Measurements from ENCODE around the gene OR5AC2. TPM values are rescaled to one million over a fixed set of nuclear protein-coding genes. Genes with fewer than 3 reads are reported as not detected.

Gene OR5AC2, protein sequence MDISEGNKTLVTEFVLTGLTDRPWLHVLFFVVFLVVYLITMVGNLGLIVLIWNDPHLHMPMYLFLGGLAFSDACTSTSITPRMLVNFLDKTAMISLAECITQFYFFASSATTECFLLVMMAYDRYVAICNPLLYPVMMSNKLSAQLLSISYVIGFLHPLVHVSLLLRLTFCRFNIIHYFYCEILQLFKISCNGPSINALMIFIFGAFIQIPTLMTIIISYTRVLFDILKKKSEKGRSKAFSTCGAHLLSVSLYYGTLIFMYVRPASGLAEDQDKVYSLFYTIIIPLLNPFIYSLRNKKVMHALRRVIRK
- not detected for polyA plus RNA-seq (2013, experiment 1 of 2; ENCODE audit: insufficient read length)
- not detected for polyA plus RNA-seq (2013, experiment 2 of 2; ENCODE audit: insufficient read length)

DNA sequence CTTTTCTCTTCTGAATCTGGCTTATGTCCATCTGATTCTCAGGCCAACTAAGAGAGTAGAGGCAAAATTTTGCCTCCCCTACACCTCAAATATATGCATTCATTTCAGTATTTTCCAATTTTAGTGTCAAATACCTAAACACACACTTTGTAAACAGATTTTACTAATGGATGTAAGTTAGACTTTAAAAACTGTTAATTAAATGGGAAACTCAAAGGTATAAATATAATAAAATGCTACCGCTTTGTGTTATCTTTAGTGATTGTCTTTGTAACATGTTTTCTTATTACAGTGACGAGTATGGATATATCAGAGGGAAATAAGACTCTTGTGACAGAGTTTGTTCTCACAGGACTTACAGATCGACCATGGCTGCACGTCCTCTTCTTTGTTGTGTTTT lies at the start of gene OR5AC2:
TSS of gene OR5AC2 (plus strand) at position 301 of the 400 bp plus-strand sequence. CDS start at position 301, 0 bp downstream.
- no peak for DNase-seq

DNA sequence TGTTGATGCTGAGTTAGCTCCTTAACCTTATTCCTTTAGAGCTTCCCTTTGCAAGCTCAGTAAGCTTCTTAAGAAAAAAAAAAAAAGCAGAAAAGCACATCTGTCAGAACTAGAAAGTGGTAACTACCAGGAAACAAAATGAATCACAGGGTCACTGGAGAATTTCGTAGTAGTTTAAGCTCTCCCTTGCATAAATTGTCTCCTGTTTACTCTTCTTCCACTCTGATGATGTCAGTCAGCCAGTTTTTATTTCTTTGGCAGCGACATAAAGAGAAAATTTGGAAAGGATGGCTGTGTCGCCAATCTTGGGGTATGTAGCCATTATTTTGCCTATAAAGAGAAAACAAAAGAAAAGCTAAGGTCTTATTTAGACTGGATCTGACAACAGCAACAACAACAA lies 48.7 kb upstream of the OR5AC2 start:
- no peak for DNase-seq

DNA sequence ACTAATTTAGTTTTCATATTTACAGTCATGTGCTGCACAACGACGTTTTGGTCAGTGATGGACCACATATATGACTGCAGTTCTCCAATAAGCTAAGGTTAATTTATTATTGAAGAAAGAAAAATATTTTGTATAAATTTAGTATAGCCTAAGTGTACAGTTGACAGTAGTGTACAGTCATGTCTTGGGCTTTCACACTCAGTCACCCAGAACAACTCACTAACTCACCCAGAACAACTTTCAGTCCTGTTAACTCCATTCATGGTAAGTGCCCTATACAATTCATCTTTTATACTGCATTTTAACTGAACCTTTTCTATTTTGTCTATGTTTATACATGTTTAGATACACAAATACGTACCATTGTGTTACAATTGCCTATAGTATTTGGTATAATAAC lies 48.1 kb upstream of the OR5AC2 start:
- DNase-seq = no peak

DNA sequence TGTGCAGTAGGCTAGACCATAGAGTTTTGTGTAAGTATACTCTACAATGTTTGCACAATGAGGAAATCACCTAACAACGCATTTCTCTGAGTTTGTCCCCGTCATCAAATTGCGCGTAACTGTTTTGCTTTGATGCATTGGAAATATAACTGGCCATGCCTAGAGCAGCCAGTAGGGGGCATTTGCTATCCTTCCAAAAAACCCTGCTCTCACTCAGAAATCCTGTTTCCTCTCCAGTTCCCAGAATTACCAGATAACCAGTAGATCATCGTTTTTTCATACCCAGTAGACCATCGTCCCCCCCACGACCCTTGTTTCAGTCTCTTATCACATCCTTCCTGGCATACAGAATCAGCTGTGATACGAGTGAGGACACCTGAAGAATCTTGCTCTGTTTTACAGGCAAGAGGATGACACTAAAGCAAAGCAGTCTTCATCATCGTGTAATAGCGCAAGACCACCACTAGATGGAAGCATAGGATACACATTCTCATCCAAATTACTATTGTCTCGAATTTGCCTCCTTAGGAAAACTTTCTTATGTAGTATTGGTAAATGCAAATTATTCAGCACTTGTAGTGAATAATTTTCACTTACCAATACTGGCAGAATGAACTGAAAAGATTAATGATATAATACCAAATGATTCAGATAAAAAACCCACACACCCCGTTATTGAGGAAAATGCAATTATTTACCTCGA lies 47.5 kb upstream of the OR5AC2 start:
- DNase-seq = peak; percentile 80

DNA sequence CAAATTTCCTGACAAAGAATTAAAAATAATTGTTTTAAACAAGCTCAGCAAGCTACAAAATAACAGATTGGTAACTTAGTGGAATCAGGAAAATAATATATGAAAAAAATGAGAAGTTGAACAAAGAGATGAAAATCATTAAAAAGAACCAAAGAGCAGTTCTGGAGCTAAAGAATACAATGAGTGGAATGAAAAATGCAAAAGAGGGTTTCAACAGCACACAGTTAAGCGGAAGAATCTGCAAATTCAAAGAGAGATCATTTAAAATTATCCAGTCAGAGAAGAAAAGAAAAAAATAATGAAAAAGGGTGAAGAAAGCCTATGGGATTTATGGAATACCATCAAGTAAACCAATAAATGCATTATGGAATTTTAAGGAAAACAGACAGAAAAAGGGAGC lies 45.6 kb upstream of the OR5AC2 start:
- DNase-seq = no peak

DNA sequence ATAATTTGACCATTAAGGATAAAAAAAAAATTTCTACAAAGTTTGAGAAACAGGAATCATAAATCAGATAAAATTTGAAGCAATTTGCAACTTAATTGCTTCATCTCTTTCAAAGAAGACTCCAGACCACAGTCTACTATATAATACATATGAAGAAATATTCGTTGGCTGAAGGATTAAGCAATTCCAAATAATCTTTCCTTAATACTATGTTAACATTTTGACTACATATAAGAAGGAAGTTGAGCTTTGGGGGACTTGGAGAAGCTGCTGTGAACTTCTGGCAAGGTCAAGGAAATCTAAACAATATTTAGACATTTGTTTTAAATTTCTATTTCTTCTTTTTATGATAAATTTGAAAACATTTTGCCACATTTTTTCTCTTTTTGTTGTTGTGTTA lies 38.4 kb upstream of the OR5AC2 start:
- DNase-seq = no peak

DNA sequence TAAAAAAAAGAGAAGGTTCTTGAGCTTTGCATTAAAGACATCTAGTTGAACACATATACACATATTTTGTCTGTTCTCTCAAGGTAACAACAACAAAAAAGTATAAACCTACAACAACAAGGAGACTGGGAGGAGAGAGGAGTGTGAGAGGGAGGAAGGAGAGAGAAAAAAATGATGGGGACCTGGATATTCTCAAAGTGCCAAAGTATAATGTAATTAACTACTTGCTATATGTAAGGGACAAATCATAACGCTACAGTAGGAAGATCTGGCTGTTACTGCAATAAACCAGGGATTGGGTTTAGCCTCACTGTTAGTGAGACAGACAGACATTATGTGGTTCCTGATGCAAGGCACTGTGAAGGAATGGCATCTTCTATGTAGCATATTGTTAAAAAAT lies 37.7 kb upstream of the OR5AC2 start:
- DNase-seq = no peak

DNA sequence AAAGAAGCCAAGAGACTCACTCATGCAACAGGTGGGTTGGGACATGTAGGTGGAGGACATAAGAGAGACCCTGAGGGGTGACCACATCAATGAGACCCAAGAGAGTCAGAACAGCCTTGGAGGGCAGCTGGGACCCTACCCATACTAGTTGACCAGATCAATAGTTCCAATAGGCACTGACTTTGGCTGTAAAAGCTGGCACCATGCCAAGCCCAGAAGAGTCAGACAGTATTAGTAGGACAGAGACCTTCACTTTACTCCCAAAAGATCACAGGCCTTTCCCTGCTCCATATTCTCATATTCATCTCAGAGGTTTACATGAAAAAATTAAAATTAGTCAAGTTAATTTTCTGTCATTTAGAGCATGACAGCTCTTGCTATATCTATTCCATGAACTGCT lies 30.9 kb upstream of the OR5AC2 start:
- no peak for DNase-seq

DNA sequence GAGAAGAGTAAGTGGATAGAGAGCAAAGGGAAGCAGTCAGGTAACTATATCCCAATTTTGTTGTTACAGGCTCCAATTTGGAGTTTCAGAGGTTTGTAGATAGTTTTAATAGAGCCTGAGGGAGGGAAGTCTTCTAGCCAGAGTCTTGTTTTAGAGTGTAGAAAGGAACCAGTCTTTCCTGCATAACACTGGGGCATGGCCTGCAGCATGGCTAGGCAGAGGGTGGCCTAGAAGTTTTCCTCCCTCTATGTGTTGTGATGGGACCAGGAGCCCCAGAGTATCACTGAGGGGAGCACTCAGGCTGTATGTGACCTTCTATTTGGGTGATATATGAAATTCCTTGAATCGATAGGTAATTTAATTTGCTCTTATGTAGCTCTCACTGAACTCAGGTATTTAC lies 29.3 kb upstream of the OR5AC2 start:
- no peak for DNase-seq

DNA sequence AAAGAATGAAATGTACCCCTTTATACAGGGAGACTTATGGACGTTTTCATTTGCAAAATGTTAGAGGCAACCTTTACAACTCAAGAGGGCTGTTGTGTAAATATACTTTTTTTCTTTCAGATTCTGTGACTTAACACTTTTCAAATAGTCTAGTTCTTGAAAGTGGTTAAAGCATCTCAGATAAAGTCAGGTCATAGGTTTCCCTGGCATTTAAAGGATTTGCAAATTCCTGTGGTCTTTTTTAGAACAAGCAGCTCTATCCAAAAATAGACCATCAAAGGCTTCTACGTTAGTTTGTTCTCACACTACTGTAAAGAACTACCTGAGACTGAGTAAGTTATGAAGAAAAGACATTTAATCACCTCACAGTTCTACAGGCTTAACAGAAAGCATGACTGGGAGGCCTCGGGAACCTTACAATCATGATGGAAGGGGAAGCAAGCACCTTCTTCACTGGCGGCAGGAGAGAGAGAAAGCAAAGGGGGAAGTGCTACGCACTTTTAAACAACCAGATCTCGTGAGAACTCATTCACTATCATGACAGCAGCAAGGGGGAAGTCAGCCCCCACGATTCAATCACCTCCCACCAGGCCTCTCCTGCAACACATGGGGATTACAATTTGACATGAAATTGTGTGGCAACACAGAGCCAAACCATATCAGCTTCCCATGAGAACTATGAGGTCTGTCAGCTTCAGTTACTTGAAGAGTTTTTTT lies 28.6 kb upstream of the OR5AC2 start:
- DNase-seq = no peak

DNA sequence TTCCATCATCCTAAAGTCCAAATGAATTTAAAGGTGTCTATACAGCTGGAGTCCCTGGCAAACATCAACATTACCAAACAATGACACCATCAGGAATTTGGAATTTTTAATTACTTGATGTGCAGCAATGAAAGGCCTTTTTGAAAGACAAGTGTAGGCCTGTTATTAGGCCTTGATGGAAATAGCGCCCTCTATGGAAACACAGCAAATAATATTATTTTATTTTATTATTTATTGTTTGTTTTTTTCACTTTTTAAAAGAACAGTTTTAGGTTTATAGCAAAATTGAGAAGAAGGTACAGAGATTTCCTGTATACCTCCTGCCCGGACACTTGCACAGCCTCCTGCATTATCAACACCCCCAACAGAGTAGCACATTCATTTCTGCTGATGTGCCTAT lies 18.1 kb upstream of the OR5AC2 start:
- no peak for DNase-seq

DNA sequence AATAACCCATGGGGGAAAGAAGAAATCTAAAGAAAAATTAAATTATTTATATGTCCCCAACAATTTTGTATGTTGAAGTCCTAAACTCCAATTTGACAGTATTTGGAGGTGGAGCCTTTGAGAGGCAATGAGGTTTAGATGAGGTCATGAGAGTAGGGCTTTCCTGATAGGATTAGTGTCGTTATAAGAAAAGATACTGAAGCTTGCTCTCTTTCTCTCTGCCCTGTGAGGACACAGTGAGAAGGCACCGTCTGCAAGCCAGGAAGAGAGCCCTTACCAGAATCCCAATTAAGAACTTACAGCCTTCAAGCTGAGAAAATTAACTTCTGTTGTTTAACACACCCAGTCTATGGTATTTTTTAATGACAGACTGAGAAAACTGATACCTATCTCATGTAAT lies 16.1 kb upstream of the OR5AC2 start:
- DNase-seq = no peak

DNA sequence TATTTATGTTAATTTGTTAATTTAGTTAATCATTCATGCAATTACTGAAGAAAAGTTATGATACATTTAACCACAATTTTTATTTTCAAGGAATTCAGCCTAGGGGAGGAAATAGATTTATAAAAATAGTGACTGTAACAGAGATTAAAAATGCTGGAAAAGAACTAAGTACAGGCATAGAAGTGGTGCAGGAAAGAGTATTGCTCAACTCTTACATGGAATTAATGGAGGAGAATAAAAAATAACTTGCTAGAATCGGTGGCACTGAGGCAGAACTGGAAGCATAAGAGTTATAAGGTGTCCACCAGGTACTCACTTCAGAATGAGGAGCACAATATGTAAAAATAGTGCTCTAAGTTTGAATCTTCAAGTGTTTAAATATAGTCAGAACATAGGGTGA lies 13.5 kb upstream of the OR5AC2 start:
- DNase-seq = no peak

DNA sequence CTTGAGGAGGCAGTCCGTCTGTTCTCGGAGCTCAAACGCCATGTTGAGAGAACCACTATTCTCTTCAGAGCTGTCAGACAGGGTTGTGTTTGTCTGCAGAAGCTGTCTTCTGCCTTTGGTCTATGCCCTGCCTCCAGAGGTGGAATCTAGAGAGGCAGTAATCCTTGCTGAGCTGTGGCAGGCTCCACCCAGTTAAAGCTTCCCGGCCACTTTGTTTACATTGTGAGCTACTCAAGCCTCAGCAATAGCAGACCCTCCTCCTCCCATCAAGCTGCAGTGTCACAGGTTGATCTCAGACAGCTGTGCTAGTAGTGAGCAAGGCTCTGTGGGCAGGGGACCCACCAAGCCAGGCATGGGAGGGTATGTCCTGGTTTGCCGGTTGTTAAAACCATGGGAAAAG lies 8.9 kb downstream of the OR5AC2 start:
- DNase-seq = no peak

DNA sequence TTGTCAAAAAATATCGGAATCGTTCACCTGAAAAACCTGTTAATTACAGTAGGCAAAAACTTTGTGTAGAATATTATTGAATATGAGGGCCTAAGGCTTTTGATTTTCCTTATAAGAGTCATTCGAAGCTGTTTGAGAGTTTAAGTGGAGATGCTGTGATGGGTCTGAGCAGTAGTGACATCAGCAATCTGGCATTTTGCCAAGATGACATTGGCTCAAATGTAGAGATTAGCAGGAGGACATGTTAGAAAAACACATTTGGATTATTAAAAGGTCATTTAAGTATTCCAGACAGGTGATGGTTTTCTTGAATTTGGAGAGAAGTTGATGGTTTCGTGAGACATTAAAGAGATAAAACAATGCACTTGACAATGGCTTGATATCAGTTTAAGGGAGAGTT lies 12.9 kb downstream of the OR5AC2 start:
- no peak for DNase-seq

DNA sequence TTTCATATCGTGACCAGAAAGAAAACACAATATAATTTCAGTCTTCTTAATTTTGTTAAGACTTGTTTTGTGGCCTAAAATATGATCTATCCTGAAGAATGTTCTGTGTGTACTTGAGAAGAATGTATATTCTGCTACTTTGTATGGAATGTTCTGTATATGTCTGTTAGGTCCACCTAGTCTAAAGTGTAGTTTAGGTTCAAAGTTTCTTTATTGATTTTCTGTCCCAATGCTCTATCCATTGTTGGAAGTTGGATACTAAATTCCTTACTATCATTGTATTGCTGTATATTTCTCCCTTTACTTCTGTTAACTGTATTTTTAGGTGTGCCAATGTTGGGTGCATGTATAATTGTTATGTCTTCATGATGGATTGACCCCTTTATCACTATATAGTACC lies 21.2 kb downstream of the OR5AC2 start:
- no peak for DNase-seq

DNA sequence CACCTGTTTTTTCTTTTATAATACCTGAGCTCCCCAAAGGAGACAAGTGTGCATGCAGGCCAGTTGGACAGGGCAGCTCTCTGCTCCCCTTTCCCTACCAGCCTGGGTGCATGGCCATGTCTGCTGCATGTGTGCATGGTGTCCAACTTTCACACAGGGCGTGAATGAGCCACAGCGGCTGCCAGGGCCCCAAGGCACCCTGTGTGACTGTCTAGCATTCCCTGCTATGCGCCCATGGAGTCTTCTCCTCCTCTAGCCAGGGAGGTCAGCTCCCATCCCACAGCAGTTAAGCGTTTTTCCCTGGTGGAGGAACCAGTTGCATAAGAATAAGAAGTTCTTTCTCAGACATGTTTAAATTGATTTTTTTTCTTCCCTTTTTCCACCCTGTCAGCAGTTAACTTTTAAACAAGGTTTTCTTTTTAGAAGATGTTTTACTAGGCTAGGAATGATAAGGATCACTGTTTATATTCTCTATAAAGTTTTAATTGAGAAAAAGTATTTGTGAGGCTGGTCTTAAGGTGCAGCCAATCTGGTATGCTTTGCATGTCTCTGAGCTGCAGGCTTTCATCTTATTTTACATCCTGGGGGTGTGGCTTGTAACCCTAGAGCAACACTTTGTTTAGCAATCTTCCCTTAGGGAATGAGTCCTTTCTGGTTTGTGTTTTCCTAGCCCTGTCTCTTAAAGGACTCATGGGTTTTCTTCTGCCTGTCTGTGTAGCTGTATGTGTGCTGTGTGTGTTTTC lies 23.0 kb downstream of the OR5AC2 start:
- no peak for DNase-seq

DNA sequence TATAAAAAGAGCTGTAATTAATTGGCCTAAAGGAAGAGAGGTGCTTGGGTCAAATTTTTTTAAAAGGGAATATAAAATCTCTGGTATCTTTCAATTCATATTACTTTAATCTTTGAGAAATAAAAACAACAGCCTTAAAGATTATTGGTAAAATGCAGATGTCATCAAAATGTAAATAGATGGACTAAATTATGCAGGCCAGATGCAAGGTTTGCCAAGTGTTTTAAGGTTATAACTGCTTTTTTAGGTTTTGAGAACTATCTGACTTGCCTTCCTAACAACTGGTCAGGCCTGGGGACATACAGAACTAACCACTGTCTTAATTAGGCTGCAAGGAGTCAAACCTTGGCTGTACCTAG lies 23.6 kb downstream of the OR5AC2 start:
- no peak for DNase-seq

DNA sequence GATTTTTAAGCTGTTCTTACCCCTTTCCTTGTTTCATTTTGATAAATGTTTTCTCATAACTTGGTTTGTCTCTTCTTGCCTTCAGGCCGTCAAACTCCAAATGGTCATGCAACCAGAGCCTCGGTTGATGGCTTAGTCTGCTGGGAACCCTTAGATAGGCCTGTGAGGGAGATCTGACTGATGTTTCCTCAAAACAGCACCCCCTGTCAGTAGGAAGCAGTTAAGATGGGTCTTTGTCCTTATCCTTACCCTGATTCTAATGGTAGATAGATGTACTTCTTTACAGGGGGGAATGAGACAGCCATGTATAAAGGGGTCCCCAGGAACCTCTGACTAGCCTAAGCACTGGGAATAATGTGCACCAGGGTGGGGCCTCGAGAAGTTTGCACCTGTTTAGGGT lies 27.3 kb downstream of the OR5AC2 start:
- DNase-seq = no peak

DNA sequence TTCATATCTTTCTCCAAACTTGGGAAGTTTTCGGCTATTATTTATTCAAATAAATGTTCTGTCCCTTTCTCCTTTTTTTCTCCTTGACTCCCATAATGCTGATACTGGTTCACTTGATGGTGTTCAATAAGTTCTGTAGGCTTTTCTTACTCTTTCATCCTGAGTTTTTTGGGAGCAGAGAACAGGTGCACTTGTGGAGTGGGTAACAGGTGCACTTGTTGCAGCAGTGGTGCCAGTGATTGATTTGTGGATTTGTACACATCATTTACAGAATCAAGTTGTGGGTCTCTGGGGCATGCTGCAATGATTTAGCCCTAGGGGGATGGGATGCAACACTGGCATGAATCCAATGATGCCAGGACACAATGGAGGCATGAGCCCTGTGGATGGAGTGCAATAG lies 28.7 kb downstream of the OR5AC2 start:
- DNase-seq = no peak

DNA sequence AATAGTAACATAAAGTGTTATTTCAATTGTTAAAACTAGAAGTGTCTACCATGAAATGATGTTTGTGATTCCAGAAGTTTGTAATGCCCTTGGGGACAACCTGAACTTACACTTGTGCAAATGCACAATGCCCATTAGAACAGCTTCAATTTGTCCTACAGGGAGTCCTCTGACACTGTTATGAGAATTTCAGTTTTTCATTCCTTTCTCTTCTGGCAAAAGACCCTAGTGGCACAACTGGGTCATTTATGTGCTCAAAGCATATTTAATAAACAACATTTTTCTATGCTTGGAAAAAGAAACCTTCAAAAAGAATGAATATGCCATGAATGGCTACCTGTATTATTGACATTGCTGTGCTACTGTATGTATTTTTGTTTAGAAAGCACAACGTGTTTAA lies 43.4 kb downstream of the OR5AC2 start, which contains the start of gene OR5H1:
TSS of gene OR5H1 (plus strand) at position 301 of the 400 bp plus-strand sequence. CDS start 1,977 bp downstream, outside the sequence.
- no peak for DNase-seq

DNA sequence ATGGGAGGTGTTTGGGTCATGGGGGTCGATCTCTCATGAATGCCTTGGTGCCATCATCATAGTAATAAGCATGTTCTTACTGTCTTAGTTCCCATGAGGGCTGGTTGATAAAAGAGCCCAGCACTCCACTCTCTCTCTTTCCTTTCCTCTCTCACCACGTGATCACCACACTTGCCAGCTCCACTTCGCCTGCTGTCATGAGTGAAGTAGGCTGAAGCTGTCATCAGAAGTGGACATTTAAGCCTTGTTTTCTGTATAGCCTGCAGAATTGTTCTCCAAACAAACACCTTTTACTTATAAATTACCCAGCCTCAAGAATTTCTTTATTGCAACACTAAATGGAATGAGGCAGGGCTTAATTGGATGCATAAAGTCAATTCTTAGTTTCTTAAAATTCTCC lies 49.7 kb downstream of the OR5AC2 start:
- DNase-seq = no peak

Measured in fibroblast of skin of back (primary cell).